AG04450 (cell line): Measurements from ENCODE around the gene COX19. TPM values are rescaled to one million over a fixed set of nuclear protein-coding genes. Genes with fewer than 3 reads are reported as not detected.

Source experiments
- CTCF ChIA-PET: fragments of 300-600, 350-600 bp; formaldehyde crosslinking; extraction: SDS; loops from one replicate; lab custom pipeline; 2022; ENCODE audit warnings: antibody characterized with exemption, inconsistent platforms; lab: Charles Lee
- POLR2A ChIA-PET: fragments of 350-600 bp; formaldehyde crosslinking; extraction: SDS; loops from one replicate; lab custom pipeline; 2021; ENCODE audit warnings: antibody characterized with exemption, inconsistent platforms; lab: Yijun Ruan, JAX
- DNase-seq: peaks from one replicate; pipeline ENCODE4 v3.0.0-alpha.2; 2011; ENCODE audit warnings: low read depth, low spot score
- H3K27ac ChIP-seq: one replicate; pipeline ENCODE4 v1.5.1; 2012; ENCODE audit warnings: low read depth, low read length, control low read depth
- H3K27me3 ChIP-seq: one replicate; pipeline ENCODE4 v1.6.0; 2012; ENCODE audit warnings: low read length; ENCODE audit not compliant: control insufficient read depth, insufficient read depth
- H3K4me3 ChIP-seq: 2 replicates; pipeline ENCODE4 v1.5.1; 2011; ENCODE audit warnings: mild to moderate bottlenecking, low read depth, low read length, control low read depth
- H3K9me3 ChIP-seq: 2 replicates; pipeline ENCODE4 v1.5.1; 2012; ENCODE audit warnings: low read length; ENCODE audit not compliant: control insufficient read depth, insufficient read depth
- CTCF ChIP-seq: IDR thresholded peaks from 2 replicates; pipeline ENCODE4 v1.5.1; 2011; ENCODE audit warnings: low read depth, low read length, control low read depth, inconsistent platforms
- polyA plus RNA-seq: library from polyadenylated mRNA; depleted of rRNA; stranded (reverse); fragments of >200 nt; gene quantifications from 2 replicates; pipeline ENCODE4 v1.2.3, GENCODE V29; 2011

COX19 gene
- polyA plus RNA-seq, 1 experiment: 6.8 TPM

GRCh38 chr7:949021-949934, 26.1 kb downstream of the COX19 start:
- DNase-seq: no peak
- ChIA-PET CTCF (no interaction called here), POLR2A (no interaction called here)
- no peak for TF ChIP-seq CTCF
- Histone ChIP-seq H3K4me3 (no peak overlapping the region), H3K9me3 (no peaks in the 10 kb centered on the region; the same call in 1 of the 2 replicates), H3K27ac (no peak overlapping the region), H3K27me3 (peaks cover 14% of the 10 kb centered on the region)

- Histone ChIP-seq H3K27ac (no peak overlapping the region), H3K9me3 (no peaks in the 10 kb centered on the region; the same call in 1 of the 2 replicates), H3K27me3 (peaks cover 3% of the 10 kb centered on the region), H3K4me3 (no peak overlapping the region)
- ChIA-PET POLR2A (no interaction called here), CTCF (no interaction called here)
- DNase-seq: no peak
- TF ChIP-seq CTCF: no peak
These were observed 27.7 kb downstream of the COX19 start for GRCh38 chr7:947391-948210.

GRCh38 chr7:946256-946996, 28.9 kb downstream of the COX19 start:
- Histone ChIP-seq H3K4me3 (no peak overlapping the region), H3K27me3 (no peaks in the 10 kb centered on the region), H3K27ac (no peak overlapping the region), H3K9me3 (no peaks in the 10 kb centered on the region; the same call in 1 of the 2 replicates)
- TF ChIP-seq CTCF: no peak
- no peak for DNase-seq
- POLR2A ChIA-PET: no interaction called here
- CTCF ChIA-PET: no interaction called here

- H3K27ac ChIP-seq: no peak overlapping the region
- H3K27me3 ChIP-seq: no peaks in the 10 kb centered on the region
- no peak overlapping the region for H3K4me3 ChIP-seq
- H3K9me3 ChIP-seq: no peaks in the 10 kb centered on the region; the same call in 1 of the 2 replicates
- CTCF ChIA-PET: no interaction called here
- DNase-seq: no peak
- POLR2A ChIA-PET: no interaction called here
- TF ChIP-seq CTCF: no peak
These were observed 29.6 kb downstream of the COX19 start for GRCh38 chr7:945556-946255.
